ENCODE measurements around the gene DLGAP1.
"Not testable (repeated sequence)": the region's sequence is repeated elsewhere in the genome, so short reads cannot be mapped to it uniquely, and the experiment has no call there.

DLGAP1 gene

DNA sequence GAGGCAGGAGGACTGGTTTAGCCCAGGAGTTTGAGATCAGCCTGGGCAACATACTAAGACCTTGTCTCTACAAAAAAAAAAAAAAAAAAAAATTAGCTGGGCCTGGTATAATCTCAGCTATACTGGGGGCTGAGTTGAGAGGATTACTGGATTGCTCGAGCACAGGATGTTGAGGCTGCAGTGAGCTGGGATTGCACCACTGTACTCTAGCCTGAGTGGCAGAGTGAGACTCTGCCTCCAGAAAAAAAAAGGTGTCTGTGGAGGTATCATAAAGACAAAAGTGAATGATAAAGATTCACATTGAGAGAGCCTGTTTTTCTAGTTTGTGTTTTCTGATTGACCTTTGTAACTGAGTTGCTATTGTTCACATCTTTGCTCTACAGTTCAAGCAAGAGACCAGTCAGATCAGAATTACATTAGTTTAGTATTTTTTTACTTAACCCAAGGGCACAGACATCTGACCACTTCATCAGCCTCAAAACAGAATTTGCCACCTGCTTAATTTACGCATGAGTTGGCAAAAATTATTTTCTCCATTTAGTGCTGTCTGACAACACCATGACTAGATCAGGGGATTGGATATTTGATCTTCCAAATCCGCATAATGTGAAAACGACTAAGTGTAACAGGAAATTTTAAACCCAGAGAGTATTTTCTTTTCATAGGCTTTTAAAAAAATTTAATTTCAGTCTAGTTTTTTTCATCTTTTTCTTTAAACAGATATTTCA is 734.1 kb downstream of the DLGAP1 start:
- peak; percentile 44 for DNase-seq (ENCODE audit: low read depth)

DNA sequence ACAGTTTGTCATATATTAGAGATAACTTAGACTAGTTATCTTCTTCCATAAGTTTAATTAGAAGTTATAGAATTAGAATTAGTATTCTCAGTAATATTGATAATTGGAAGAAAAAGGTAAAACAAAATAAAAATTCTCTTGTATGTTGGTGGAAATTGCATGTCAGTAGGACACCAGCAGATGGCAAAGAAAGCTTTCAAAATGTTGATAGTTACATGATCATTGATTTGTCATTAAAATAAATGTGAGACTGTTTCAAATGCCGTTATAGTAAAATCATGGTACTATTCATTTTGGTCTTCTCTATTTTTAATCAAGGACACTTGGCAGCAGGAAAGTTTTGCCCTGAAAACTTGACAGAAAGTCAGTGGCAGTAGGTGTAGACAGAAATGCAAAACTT is 734.9 kb downstream of the DLGAP1 start:
- DNase-seq (ENCODE audit: low read depth): no peak

DNA sequence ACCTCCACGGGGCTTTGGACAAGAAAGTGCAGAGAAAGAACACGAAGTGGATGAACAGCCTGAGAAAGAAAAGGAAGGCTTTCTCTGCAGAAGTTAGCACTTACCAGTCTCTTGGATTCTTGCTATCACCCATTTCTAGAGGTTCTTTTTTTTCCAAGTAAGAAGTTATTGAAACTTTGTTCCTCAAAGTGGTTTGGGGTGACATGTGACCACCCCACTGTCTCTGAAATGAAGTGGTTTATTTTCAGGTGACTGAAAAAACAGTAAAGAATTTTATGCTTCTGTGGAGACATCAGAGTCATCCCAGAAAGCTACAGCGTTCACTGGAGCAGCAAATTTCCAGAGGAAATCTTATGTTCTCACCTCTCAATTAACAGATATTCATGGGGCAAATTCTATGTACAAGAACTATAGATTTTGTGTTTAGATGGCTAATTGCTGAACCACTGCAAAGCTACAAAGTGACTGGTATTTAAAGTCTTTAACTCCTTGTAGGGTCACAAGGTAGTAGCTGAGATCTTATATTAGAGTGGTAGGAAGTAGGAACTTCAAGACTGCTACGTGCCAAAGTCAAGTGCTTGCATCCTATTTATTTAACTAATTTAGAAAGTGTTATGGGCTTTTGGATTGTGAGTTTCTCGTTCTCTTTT is 737.6 kb downstream of the DLGAP1 start:
- no peak for DNase-seq (ENCODE audit: low read depth)

DNA sequence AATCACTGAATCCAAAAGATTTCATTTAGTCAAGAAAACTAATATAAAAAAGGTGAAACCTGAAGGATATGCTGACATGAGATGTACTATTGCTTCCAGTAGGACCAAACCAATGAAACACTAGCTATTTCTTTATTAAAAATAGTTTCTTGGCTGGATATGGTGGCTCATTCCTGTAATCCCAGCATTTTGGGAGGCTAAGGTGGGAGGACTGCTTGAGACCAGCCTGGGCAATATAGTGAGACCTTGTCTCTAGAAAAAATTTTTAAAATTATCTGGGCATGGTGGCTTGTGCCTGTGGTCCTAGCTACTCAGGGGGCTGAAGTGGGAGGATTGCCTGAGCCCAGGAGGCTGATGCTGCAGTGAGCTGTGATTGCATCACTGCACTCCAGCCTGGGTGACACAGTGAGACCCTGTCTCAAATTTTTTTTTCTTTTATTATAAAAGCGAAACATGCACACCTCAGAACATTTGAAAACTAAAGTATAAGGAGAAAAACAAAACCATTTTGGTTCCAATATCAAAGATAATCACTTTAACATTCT is 738.9 kb downstream of the DLGAP1 start:
- no peak for DNase-seq (ENCODE audit: low read depth)

GRCh38 chr18:3715231-3716080 is 739.7 kb downstream of the DLGAP1 start:
- no peak for DNase-seq (ENCODE audit: low read depth)

DNA sequence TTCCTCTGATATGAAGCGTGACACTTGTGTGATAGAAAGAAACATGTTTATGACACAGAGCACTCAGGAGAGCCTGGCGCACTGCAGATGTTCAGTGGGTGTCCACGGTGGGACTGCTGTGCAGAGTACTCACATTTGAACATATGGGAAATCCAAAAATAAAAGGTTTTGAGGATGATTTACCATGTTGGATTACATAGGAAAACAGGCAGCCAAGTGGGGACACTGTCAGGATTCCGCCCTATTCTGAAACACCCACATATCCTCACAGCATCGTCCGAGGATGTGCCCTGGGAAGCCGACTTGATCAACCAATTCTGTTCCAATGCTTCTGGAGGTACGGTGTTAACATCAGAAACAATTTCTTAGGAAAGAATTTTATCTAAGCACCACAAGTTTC is 741.4 kb downstream of the DLGAP1 start:
- DNase-seq (ENCODE audit: low read depth): no peak

GRCh38 chr18:3713166-3713565 is 741.9 kb downstream of the DLGAP1 start:
- DNase-seq (ENCODE audit: low read depth): peak; percentile 94

GRCh38 chr18:3712491-3712890 is 742.6 kb downstream of the DLGAP1 start:
- DNase-seq (ENCODE audit: low read depth): peak; percentile 45

DNA sequence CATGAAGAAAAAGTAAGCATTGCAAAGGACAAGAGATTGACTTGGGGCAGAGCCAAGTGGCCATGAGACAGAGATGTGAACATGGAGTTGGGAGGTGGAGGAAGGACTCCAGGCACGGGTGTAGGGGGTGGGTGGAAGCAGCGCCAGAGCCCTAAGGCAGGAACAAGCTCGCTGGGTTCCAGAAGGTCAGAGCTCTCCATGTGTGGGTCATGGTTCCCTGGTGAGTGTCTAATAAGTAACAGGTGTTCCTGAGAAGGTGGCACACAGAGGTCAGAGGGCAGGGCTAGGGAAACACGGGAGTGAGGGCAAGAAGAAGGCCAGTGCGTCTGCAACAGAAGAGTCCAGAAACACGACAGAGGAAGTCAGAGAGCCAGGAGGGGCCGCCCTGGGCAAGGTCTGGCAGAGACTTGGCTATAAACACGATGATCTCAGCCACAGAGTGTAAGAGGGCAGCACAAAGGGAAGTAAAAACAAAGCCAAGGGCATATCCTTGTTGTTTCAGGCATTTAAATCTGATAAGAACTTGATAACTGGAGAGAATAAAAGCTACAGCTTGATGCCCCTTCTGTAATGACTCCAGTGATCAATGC is 744.3 kb downstream of the DLGAP1 start:
- peak; percentile 44 for DNase-seq (ENCODE audit: low read depth)

- peak; percentile 63 for DNase-seq (ENCODE audit: low read depth)
These were observed 745.9 kb downstream of the DLGAP1 start for GRCh38 chr18:3709205-3709604.

DNA sequence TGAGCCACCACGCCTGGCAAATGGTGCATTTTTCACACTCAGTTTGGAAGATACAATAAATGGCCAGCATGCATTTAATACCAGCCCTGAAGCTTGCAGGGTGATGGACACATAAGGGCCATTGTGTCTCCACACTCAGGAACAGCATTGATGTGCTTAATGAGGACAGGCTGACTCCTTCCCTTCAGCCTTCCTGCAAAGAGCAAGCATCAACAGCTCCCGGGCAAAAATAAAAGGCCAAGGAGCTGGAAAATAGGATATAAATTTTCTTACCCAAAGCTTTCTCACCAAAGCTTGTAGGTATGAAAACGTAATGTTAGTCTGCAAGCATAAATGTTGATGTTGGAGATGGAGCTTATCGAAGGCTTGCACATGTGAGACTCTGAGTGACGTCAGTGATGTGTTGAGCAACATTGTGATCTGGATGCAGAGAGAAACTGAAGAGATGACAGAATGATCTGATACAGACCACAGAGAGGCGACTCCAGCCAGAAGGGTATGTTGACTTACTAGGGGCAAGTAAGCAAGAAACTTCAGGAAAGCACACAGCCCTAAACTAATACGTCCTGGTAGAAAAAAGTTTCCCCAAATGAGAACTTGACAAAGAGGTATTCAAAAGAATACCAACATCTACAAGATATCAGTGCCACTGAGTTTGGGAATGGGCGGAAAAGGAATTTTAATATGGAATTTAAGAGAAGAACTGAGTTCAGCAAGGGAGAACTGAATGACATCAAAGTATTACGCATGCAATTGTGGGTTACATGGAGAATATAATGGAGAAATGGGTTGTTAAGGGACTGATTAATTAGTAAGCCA is 748.6 kb downstream of the DLGAP1 start:
- peak; percentile 94 for DNase-seq (ENCODE audit: low read depth)

DNA sequence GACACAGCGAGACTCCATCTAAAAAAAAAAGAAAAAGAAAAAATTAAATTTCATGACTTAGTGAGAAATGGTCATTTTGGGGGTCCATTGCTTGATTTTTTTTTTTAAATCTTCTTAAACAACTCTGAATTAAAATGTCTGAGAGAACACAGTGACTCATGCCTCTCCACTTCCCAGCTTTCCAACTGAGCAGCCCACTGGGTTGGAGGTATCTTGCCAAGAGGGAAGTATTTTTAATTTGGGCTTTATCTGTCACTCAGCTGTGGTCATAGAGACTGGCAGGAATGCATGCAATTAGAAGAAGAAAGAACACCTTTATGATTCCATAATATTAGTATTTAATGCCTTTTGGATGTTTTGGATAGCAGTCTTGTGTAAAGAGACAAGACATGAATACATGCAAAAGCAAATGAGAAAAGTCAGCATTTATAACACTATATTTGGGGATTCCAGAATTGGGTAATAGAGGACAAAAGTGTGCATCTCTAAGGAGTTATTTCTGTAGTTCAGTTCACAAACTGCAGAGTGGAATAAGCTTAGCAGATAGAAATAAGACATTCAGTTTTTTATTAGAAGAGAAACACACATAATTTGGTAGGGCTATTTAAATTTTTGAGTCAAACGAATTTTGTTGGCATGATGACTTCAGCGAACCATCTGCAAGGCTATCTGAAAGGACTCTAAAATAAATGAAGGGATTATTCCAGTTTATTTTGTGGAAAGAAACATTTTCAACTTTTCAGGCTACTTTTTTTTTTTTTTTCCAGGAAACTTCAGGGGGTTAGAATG is 750.4 kb downstream of the DLGAP1 start:
- DNase-seq (ENCODE audit: low read depth): peak; percentile 43

GRCh38 chr18:3703732-3704176 is 751.4 kb downstream of the DLGAP1 start:
- peak; percentile 95 for DNase-seq (ENCODE audit: low read depth)

DNA sequence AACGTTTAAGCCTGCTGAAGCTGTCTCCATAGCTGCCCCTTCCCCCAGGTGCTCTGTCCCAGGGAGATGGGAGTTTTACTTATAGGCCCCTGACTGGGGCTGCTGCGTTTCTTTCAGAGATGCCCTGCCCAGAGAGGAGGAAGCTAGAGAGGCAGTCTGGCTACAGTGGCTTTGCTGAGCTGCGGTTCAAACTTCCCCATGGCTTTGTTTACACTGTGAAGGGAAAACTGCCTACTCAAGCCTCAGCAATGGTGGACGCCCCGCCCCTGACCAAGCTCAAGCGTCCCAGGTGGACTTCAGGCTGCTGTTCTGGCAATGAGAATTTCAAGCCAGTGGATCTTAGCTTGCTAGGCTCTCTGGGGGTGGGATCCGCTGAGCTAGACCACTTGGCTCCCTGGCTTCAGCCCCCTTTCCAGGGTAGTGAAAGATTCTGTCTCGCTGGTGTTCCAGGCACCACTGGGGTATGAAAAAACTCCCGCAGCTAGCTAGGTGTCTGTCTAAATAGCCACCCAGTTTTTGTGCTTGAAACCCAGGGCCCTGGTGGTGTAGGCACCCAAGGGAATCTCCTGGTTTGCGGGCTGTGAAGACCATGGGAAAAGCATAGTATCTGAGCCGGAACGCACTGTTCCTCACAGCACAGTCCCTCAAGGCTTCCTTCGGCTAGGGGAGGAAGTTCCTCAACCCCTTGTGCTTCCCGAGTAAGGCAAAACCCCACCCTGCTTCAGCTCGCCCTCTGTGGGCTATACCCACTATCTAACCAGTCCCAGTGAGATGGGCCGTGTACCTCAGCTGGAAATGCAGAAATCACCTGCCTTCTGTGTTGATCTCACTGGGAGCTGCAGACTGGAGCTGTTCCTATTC is 755.2 kb downstream of the DLGAP1 start:
- DNase-seq (ENCODE audit: low read depth): not testable (repeated sequence)

- not testable (repeated sequence) for DNase-seq (ENCODE audit: low read depth)
These were observed 760.9 kb downstream of the DLGAP1 start for GRCh38 chr18:3694030-3694778.

- DNase-seq (ENCODE audit: low read depth): no peak
These were observed 761.7 kb downstream of the DLGAP1 start for GRCh38 chr18:3693410-3693809.

DNA sequence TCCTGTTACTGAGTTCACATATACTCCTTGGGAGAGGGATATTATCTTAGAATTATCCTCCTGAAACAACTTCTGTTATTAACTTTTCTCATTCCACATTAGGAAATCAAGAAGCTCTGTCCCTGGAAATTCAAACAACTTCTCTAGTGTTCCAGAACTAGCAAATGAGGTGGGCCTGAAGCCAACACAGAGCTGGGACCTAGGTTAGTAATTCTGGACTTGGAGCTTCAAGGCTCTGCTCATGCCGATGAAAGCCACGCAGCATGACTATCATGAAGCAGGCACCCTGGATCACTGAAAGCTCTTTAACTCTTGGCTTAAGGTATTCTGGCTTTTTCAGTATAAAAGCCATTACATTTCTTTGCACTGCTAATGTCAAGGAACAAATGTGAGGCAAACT is 762.4 kb downstream of the DLGAP1 start:
- DNase-seq (ENCODE audit: low read depth): no peak

DNA sequence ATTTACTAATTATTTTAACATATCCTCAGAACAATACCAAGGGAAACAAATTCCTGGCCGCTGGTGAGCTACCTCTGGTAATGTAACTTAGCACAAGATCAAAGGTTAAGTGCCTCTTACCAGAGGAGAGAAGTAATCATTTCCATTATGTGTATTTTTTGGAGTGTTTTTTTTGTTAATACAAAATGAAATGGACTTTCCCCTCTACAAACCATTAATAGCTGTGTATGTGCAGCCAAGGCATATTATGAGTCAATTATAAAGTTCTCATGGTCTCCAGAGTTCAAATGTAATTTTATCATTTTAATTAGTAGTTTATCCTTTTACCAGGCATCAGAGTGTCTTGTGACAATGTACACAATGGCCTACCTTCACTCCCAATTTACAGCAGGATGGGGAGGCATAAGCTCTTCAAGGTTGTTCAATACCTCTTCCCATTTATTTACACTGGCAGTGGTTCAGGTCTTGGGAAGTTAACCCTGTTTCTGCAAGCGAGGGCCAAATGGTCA is 762.9 kb downstream of the DLGAP1 start:
- DNase-seq (ENCODE audit: low read depth): no peak

Data from amniotic epithelial cell (primary cell).